GM21737 (cell line): Measurements from ENCODE around the gene NPAS3.

Experiments used
- ATAC-seq: cut with Tn5 transposase; IDR thresholded peaks from one replicate; pipeline ENCODE4 v1.9.1; 2021; ENCODE audit warnings: mild to moderate bottlenecking, moderate library complexity; ENCODE audit not compliant: unreplicated experiment

NPAS3 gene

GRCh38 chr14:33294419-33294818 is 355.7 kb downstream of the NPAS3 start:
- no peak for ATAC-seq

- ATAC-seq, result no peak
These were observed 358.9 kb downstream of the NPAS3 start for GRCh38 chr14:33297565-33297964.

- no peak for ATAC-seq
These were observed 369.1 kb downstream of the NPAS3 start for GRCh38 chr14:33307691-33308251.

- ATAC-seq, result no peak
These were observed 370.4 kb downstream of the NPAS3 start for GRCh38 chr14:33309106-33309505.

- no peak for ATAC-seq
These were observed 376.5 kb downstream of the NPAS3 start for GRCh38 chr14:33315217-33315616.

- no peak for ATAC-seq
These were observed 377.0 kb downstream of the NPAS3 start for GRCh38 chr14:33315721-33316120.

GRCh38 chr14:33317675-33318074 is 379.0 kb downstream of the NPAS3 start:
- ATAC-seq, result no peak

- ATAC-seq, result no peak
These were observed 385.3 kb downstream of the NPAS3 start for GRCh38 chr14:33323979-33324378.

GRCh38 chr14:33331176-33331949 is 392.7 kb downstream of the NPAS3 start:
- no peak for ATAC-seq

- no peak for ATAC-seq
These were observed 393.8 kb downstream of the NPAS3 start for GRCh38 chr14:33332497-33332896.

- ATAC-seq, result no peak
These were observed 396.7 kb downstream of the NPAS3 start for GRCh38 chr14:33335366-33335765.

- ATAC-seq, result no peak
These were observed 403.8 kb downstream of the NPAS3 start for GRCh38 chr14:33342299-33342974.

- no peak for ATAC-seq
These were observed 404.3 kb downstream of the NPAS3 start for GRCh38 chr14:33343016-33343415.

- no peak for ATAC-seq
These were observed 409.1 kb downstream of the NPAS3 start for GRCh38 chr14:33347796-33348195.

- ATAC-seq, result no peak
These were observed 409.8 kb downstream of the NPAS3 start for GRCh38 chr14:33348510-33348909.

GRCh38 chr14:33349871-33350270 is 411.2 kb downstream of the NPAS3 start:
- ATAC-seq, result no peak

- no peak for ATAC-seq
These were observed 411.8 kb downstream of the NPAS3 start for GRCh38 chr14:33350366-33350990.

- ATAC-seq, result no peak
These were observed 414.1 kb downstream of the NPAS3 start for GRCh38 chr14:33352821-33353220.

GRCh38 chr14:33356181-33356580 is 417.5 kb downstream of the NPAS3 start:
- ATAC-seq, result no peak

- no peak for ATAC-seq
These were observed 418.7 kb downstream of the NPAS3 start for GRCh38 chr14:33357225-33358010.
